Stomach (tissue), 9 donors: ENCODE data around the gene RELN. TPM values are rescaled to one million over a fixed set of nuclear protein-coding genes. Genes with fewer than 3 reads are reported as not detected.

Source experiments
- DNase-seq, 2 donors: peaks; one replicate each; pipeline versions ENCODE4 v3.0.0 to v3.0.0-alpha.2; 2013 to 2019
- H3K27ac ChIP-seq, 5 donors: fragments of 200-600 bp in 4 of 5; sonication (generic) in 4 of 5; one replicate each; pipeline ENCODE4 v1.5.1; 2013 to 2019; ENCODE audit warnings: mild to moderate bottlenecking in 1 of 5, moderate library complexity in 1 of 5
- H3K27me3 ChIP-seq, 3 donors: fragments of 200-600 bp; sonication (generic); one replicate each; pipeline ENCODE4 v1.5.1; 2017 to 2019; ENCODE audit warnings: mixed run types in 1 of 3
- H3K36me3 ChIP-seq, 4 donors: fragments of 200-600 bp; sonication (generic); 1 replicate in 3 of 4; 2 replicates in 1 of 4; pipeline ENCODE4 v1.5.1; 2016 to 2019
- H3K4me1 ChIP-seq, 4 donors: fragments of 200-600 bp; sonication (generic); one replicate each; pipeline ENCODE4 v1.5.1; 2016 to 2019
- H3K4me3 ChIP-seq, 4 donors: fragments of 200-600 bp; sonication (generic) in 3 of 4; one replicate each; pipeline ENCODE4 v1.5.1; 2016 to 2019; ENCODE audit warnings: mild to moderate bottlenecking in 1 of 4
- H3K9me3 ChIP-seq, 4 donors: fragments of 200-600 bp; sonication (generic); one replicate each; pipeline ENCODE4 v1.5.1; 2016 to 2019
- CTCF ChIP-seq, 7 experiments: fragments of 450-650 bp in 4 of 7; fragments of 200-600 bp in 3 of 7; sonication (generic) in 3 of 7; IDR thresholded peaks; one replicate each; pipeline ENCODE4 v1.5.1; 2016 to 2019; ENCODE audit warnings: antibody characterized with exemption in 7 of 7, control low read depth in 2 of 7, mild to moderate bottlenecking in 1 of 7
- EP300 ChIP-seq: sonication (generic); formaldehyde crosslinking; IDR thresholded peaks from one replicate; pipeline ENCODE4 v1.6.1; 2017; ENCODE audit warnings: antibody characterized with exemption
- POLR2A ChIP-seq, 4 donors: fragments of 450-650 bp; IDR thresholded peaks; one replicate each; pipeline ENCODE4 v1.6.1; 2016; ENCODE audit warnings: antibody characterized with exemption in 4 of 4, control low read depth in 2 of 4, mild to moderate bottlenecking in 1 of 4, moderate library complexity in 1 of 4
- POLR2AphosphoS5 ChIP-seq, 3 donors: sonication (generic); formaldehyde crosslinking; IDR thresholded peaks; one replicate each; pipeline ENCODE4 v1.6.1; 2016; ENCODE audit warnings: antibody characterized with exemption in 3 of 3
- WGBS, 5 donors: extraction: QIAGEN DNeasy Blood & Tissue Kit in 3 of 5; methylation state at CpG; one replicate each; pipeline versions ENCODE4 v1.1.5 to v1.1.7; 2013 to 2018; 5-methylcytosine and 5-hydroxymethylcytosine counted together
- intact Hi-C: fragments of 100-400 bp; cut with DNase I; formaldehyde crosslinking; loops from one replicate; pipeline ENCODE4 v1.15.1; 2023; ENCODE audit warnings: low total_unique reads
- polyA plus RNA-seq, 3 donors: library from polyadenylated mRNA; stranded (reverse); fragments of 200-250 nt; gene quantifications; one replicate each; pipeline ENCODE4 v1.2.3, GENCODE V29; 2013
- total RNA-seq, 5 donors: library from RNA; depleted of rRNA; stranded (reverse); fragments of >200 nt; gene quantifications; one replicate each; pipeline versions ENCODE4 v1.1.0 to v1.2.3, GENCODE V29; 2014 to 2016
- donor health status: healthy with polysubstance abuse.
- donor health status: Bipolar disorder and iron deficiency.
- donor health status: healthy.

The RELN gene
- total and polyA plus RNA-seq, 8 donors: 0.19 to 14.3 (median 2.2) TPM

GRCh38 chr7:103936558-103936957 is 52.9 kb downstream of the RELN start:
- H3K9me3 ChIP-seq: no peaks in the 10 kb centered on the region
- no peaks in the 10 kb centered on the region for H3K27me3 ChIP-seq
- DNase-seq: no peak
- TF ChIP-seq POLR2A (IDR thresholded peaks at IDR 0.05) (no peak), CTCF (IDR thresholded peaks at IDR 0.05) (no peak), EP300 (no peak), POLR2AphosphoS5 (IDR thresholded peaks at IDR 0.05) (no peak)
- no peaks in the 10 kb centered on the region for H3K4me1 ChIP-seq
- H3K4me3 ChIP-seq: no peak overlapping the region
- no peak overlapping the region for H3K27ac ChIP-seq
- no peaks in the 10 kb centered on the region for H3K36me3 ChIP-seq
- intact Hi-C loops: no loop called here
- 38 to 52% (median 45%) methylated on average over 2 of the region's 2 CpGs for WGBS, 5 donors

GRCh38 chr7:103934508-103934907 is 55.0 kb downstream of the RELN start:
- TF ChIP-seq POLR2AphosphoS5 (IDR thresholded peaks at IDR 0.05): no peak
- no peak for TF ChIP-seq CTCF (IDR thresholded peaks at IDR 0.05)
- TF ChIP-seq POLR2A (IDR thresholded peaks at IDR 0.05): no peak
- TF ChIP-seq EP300: no peak
- no peaks in the 10 kb centered on the region for H3K4me1 ChIP-seq
- no peaks in the 10 kb centered on the region for H3K36me3 ChIP-seq
- H3K9me3 ChIP-seq: no peaks in the 10 kb centered on the region
- WGBS, 5 donors: 0 to 56% (median 0%) methylated on average over 1 of the region's 1 CpG
- H3K27ac ChIP-seq: no peak overlapping the region
- intact Hi-C loops: no loop called here
- no peak for DNase-seq
- H3K27me3 ChIP-seq: no peaks in the 10 kb centered on the region
- no peak overlapping the region for H3K4me3 ChIP-seq

- no peaks in the 10 kb centered on the region for H3K4me1 ChIP-seq
- no peak for TF ChIP-seq EP300
- TF ChIP-seq CTCF (IDR thresholded peaks at IDR 0.05): no peak
- TF ChIP-seq POLR2AphosphoS5 (IDR thresholded peaks at IDR 0.05): no peak
- no peak for DNase-seq
- 13 to 22% (median 16%) methylated on average over 2 of the region's 2 CpGs for whole genome bisulfite sequencing, 5 donors
- no peaks in the 10 kb centered on the region for H3K27me3 ChIP-seq
- no peak overlapping the region for H3K27ac ChIP-seq
- H3K9me3 ChIP-seq: no peaks in the 10 kb centered on the region
- no peak overlapping the region for H3K4me3 ChIP-seq
- intact Hi-C loops: no loop called here
- H3K36me3 ChIP-seq: no peaks in the 10 kb centered on the region
Observed at GRCh38 chr7:103932389-103932788, 57.1 kb downstream of the RELN start.

- intact Hi-C loops: no loop called here
- TF ChIP-seq EP300 (no peak), POLR2AphosphoS5 (IDR thresholded peaks at IDR 0.05) (no peak), CTCF (IDR thresholded peaks at IDR 0.05) (no peak), POLR2A (IDR thresholded peaks at IDR 0.05) (no peak)
- 64 to 82% (median 71%) methylated on average over 1 of the region's 1 CpG for WGBS, 5 donors
Observed at GRCh38 chr7:103929901-103930311, 59.6 kb downstream of the RELN start.

More at GRCh38 chr7:103929901-103930311, 59.6 kb downstream of the RELN start:
- no peak for DNase-seq
- H3K4me3 ChIP-seq: no peak overlapping the region
- no peaks in the 10 kb centered on the region for H3K36me3 ChIP-seq
- H3K9me3 ChIP-seq: no peaks in the 10 kb centered on the region
- H3K4me1 ChIP-seq: no peaks in the 10 kb centered on the region
- H3K27me3 ChIP-seq: no peaks in the 10 kb centered on the region
- H3K27ac ChIP-seq: no peak overlapping the region
